ENCODE results near the gene ADORA1. TPM values are rescaled to one million over a fixed set of nuclear protein-coding genes. Genes with fewer than 3 reads are reported as not detected.
A peak's percentile ranks its signal among the peaks of the same experiment; 100 is the strongest.

Gene ADORA1
- total and polyA plus RNA-seq, 2 of the 13 experiments (the other 11 are each of a cell fraction or from before 2014, with no cell fraction given): 0.11 TPM; not detected in 1

GRCh38 chr1:203216274-203217138 lies 89.0 kb downstream of the ADORA1 start (continued):
- TF ChIP-seq, protein P1, sequence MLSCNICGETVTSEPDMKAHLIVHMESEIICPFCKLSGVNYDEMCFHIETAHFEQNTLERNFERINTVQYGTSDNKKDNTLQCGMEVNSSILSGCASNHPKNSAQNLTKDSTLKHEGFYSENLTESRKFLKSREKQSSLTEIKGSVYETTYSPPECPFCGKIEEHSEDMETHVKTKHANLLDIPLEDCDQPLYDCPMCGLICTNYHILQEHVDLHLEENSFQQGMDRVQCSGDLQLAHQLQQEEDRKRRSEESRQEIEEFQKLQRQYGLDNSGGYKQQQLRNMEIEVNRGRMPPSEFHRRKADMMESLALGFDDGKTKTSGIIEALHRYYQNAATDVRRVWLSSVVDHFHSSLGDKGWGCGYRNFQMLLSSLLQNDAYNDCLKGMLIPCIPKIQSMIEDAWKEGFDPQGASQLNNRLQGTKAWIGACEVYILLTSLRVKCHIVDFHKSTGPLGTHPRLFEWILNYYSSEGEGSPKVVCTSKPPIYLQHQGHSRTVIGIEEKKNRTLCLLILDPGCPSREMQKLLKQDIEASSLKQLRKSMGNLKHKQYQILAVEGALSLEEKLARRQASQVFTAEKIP (CRISPR knock-in tag; IDR thresholded peaks at IDR 0.05; ENCODE audit: borderline replicate concordance): no peak
- peak; percentile 17; the same call in 1 of the 2 replicates for TF ChIP-seq BHLHE40 (IDR thresholded peaks at IDR 0.05; ENCODE audit: low read length)
- peak; percentile 79 for TF ChIP-seq SMC3 (IDR thresholded peaks at IDR 0.05; ENCODE audit: low read length)
- TF ChIP-seq ZSCAN31 (CRISPR knock-in tag; IDR thresholded peaks at IDR 0.05; ENCODE audit: low read depth): no peak
- no peak for TF ChIP-seq ZNF678 (CRISPR knock-in tag; IDR thresholded peaks at IDR 0.05)
- TF ChIP-seq SNAPC5 (CRISPR knock-in tag; IDR thresholded peaks at IDR 0.05; ENCODE audit: borderline replicate concordance): no peak
- TF ChIP-seq NKX3-1 (CRISPR knock-in tag; IDR thresholded peaks at IDR 0.05): no peak
- no peak for TF ChIP-seq ZNF75D (CRISPR knock-in tag; IDR thresholded peaks at IDR 0.05; ENCODE audit: borderline replicate concordance)
- TF ChIP-seq MAZ (IDR thresholded peaks at IDR 0.05; ENCODE audit: borderline replicate concordance, low read depth, low read length): no peak
- no peak for TF ChIP-seq MAZ (CRISPR knock-in tag; IDR thresholded peaks at IDR 0.05; ENCODE audit: low read depth)
- TF ChIP-seq, protein P2, sequence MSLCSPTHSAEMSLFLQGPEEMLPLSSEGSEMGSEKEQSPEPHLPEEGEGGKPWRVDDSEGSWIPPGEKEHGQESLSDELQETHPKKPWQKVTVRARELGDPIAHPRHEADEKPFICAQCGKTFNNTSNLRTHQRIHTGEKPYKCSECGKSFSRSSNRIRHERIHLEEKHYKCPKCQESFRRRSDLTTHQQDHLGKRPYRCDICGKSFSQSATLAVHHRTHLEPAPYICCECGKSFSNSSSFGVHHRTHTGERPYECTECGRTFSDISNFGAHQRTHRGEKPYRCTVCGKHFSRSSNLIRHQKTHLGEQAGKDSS (CRISPR knock-in tag; IDR thresholded peaks at IDR 0.05; ENCODE audit: borderline replicate concordance, low read depth): no peak
- TF ChIP-seq STAG1 (CRISPR knock-in tag; IDR thresholded peaks at IDR 0.05): peak; percentile 87
- TF ChIP-seq ZNF572 (CRISPR knock-in tag; IDR thresholded peaks at IDR 0.05): no peak
- no peak for TF ChIP-seq U2AF2 (IDR thresholded peaks at IDR 0.05; ENCODE audit: low read depth, low read length)
- no peak for TF ChIP-seq ZSCAN9 (CRISPR knock-in tag; IDR thresholded peaks at IDR 0.05; ENCODE audit: borderline replicate concordance)
- peak; percentile 16; the same call in 1 of the 2 replicates for TF ChIP-seq ZNF331 (CRISPR knock-in tag; IDR thresholded peaks at IDR 0.05)
- peak; percentile 71; the same call in 1 of the 2 replicates for TF ChIP-seq RAD21 (CRISPR knock-in tag; IDR thresholded peaks at IDR 0.05)

Other genes with a start within 250 kb of the ADORA1 start
- gene RABIF, start 238.6 kb upstream of the ADORA1 start, total RNA-seq (2016; rRNA removed; fragmentation: Illumina TruSeq; extraction: Trizol): 8.3 and 11.1 TPM in 2 replicates
- 7.6 and 7.7 TPM in 2 replicates for gene RABIF, start 238.6 kb upstream of the ADORA1 start, polyA plus RNA-seq (2011; rRNA removed)
- 25.2 and 34.2 TPM in 2 replicates for gene KLHL12, start 200.5 kb upstream of the ADORA1 start, total RNA-seq (2016; rRNA removed; fragmentation: Illumina TruSeq; extraction: Trizol)
- 18.4 and 19.2 TPM in 2 replicates for gene KLHL12, start 200.5 kb upstream of the ADORA1 start, polyA plus RNA-seq (2011; rRNA removed)
- gene ADIPOR1, start 169.4 kb upstream of the ADORA1 start, total RNA-seq (2016; rRNA removed; fragmentation: Illumina TruSeq; extraction: Trizol): 55.7 and 60.0 TPM in 2 replicates
- gene ADIPOR1, start 169.4 kb upstream of the ADORA1 start, polyA plus RNA-seq (2011; rRNA removed): 124 and 141 TPM in 2 replicates
- gene CYB5R1, start 160.5 kb upstream of the ADORA1 start, total RNA-seq (2016; rRNA removed; fragmentation: Illumina TruSeq; extraction: Trizol): 7.9 and 18.9 TPM in 2 replicates
- 18.7 and 21.4 TPM in 2 replicates for gene CYB5R1, start 160.5 kb upstream of the ADORA1 start, polyA plus RNA-seq (2011; rRNA removed)
- 82.0 and 85.4 TPM in 2 replicates for gene TMEM183A, start 120.4 kb upstream of the ADORA1 start, total RNA-seq (2016; rRNA removed; fragmentation: Illumina TruSeq; extraction: Trizol)
- 56.2 and 59.7 TPM in 2 replicates for gene TMEM183A, start 120.4 kb upstream of the ADORA1 start, polyA plus RNA-seq (2011; rRNA removed)
- not detected in 2 replicates for gene PPFIA4, start 101.2 kb upstream of the ADORA1 start, total RNA-seq (2016; rRNA removed; fragmentation: Illumina TruSeq; extraction: Trizol)
- gene PPFIA4, start 101.2 kb upstream of the ADORA1 start, polyA plus RNA-seq (2011; rRNA removed): 5.4 and 6.4 TPM in 2 replicates
- gene MYOG, start 41.7 kb upstream of the ADORA1 start, total RNA-seq (2016; rRNA removed; fragmentation: Illumina TruSeq; extraction: Trizol): not detected in 2 replicates
- gene MYOG, start 41.7 kb upstream of the ADORA1 start, polyA plus RNA-seq (2011; rRNA removed): not detected in 2 replicates
- gene MYBPH, start 48.1 kb downstream of the ADORA1 start, total RNA-seq (2016; rRNA removed; fragmentation: Illumina TruSeq; extraction: Trizol): not detected in 2 replicates
- gene MYBPH, start 48.1 kb downstream of the ADORA1 start, polyA plus RNA-seq (2011; rRNA removed): 0.04 TPM in 1 of 2 replicates, not detected in the other
- gene CHI3L1, start 59.0 kb downstream of the ADORA1 start, total RNA-seq (2016; rRNA removed; fragmentation: Illumina TruSeq; extraction: Trizol): 0.13 TPM in 1 of 2 replicates, not detected in the other
- gene CHI3L1, start 59.0 kb downstream of the ADORA1 start, polyA plus RNA-seq (2011; rRNA removed): 0.09 and 0.17 TPM in 2 replicates
- gene CHIT1, start 101.9 kb downstream of the ADORA1 start, total RNA-seq (2016; rRNA removed; fragmentation: Illumina TruSeq; extraction: Trizol): not detected in 2 replicates
- gene CHIT1, start 101.9 kb downstream of the ADORA1 start, polyA plus RNA-seq (2011; rRNA removed): not detected in 2 replicates
- 18.3 and 18.7 TPM in 2 replicates for gene BTG2, start 177.8 kb downstream of the ADORA1 start, total RNA-seq (2016; rRNA removed; fragmentation: Illumina TruSeq; extraction: Trizol)
- 13.6 and 16.7 TPM in 2 replicates for gene BTG2, start 177.8 kb downstream of the ADORA1 start, polyA plus RNA-seq (2011; rRNA removed)
- not detected in 2 replicates for gene FMOD, start 223.4 kb downstream of the ADORA1 start, total RNA-seq (2016; rRNA removed; fragmentation: Illumina TruSeq; extraction: Trizol)
- 0.04 and 0.08 TPM in 2 replicates for gene FMOD, start 223.4 kb downstream of the ADORA1 start, polyA plus RNA-seq (2011; rRNA removed)

Data from HepG2 (cell line).